CD8-positive, alpha-beta memory T cell (primary cell): ENCODE results near the gene IGF2R. TPM values are rescaled to one million over a fixed set of nuclear protein-coding genes. Genes with fewer than 3 reads are reported as not detected.
"Not testable (repeated sequence)": the region's sequence is repeated elsewhere in the genome, so short reads cannot be mapped to it uniquely, and the experiment has no call there.

Source experiments
- CTCF ChIA-PET: fragments of 350-600 bp; sonication (Branson Sonifier 250); formaldehyde crosslinking; loops from one replicate; lab custom pipeline; 2021; ENCODE audit warnings: antibody characterized with exemption; lab: Charles Lee
- POLR2A ChIA-PET: fragments of 350-600 bp; sonication (Branson Sonifier 250); formaldehyde crosslinking; loops from one replicate; lab custom pipeline; 2021; ENCODE audit warnings: antibody characterized with exemption; lab: Charles Lee
- DNase-seq, 5 donors: peaks; one replicate each; pipeline versions ENCODE4 v3.0.0 to v3.0.0-alpha.2; 2020 to 2022; ENCODE audit warnings: mixed read lengths in 1 of 5
- H3K27ac ChIP-seq: one replicate; pipeline ENCODE4 v1.7.0; 2013; ENCODE audit warnings: low read depth, mild to moderate bottlenecking, low read length, moderate library complexity
- H3K27me3 ChIP-seq: 2 replicates; pipeline ENCODE4 v1.7.0; 2013; ENCODE audit warnings: low read length, mild to moderate bottlenecking; ENCODE audit not compliant: insufficient read depth, poor library complexity, severe bottlenecking
- H3K36me3 ChIP-seq: 2 replicates; pipeline ENCODE4 v1.7.0; 2013; ENCODE audit warnings: mild to moderate bottlenecking, low read length, moderate library complexity; ENCODE audit not compliant: insufficient read depth
- H3K4me1 ChIP-seq: 2 replicates; pipeline ENCODE4 v1.7.0; 2013; ENCODE audit warnings: mild to moderate bottlenecking, low read length, moderate library complexity; ENCODE audit not compliant: insufficient read depth
- H3K4me3 ChIP-seq: 2 replicates; pipeline ENCODE4 v1.7.0; 2013; ENCODE audit warnings: mild to moderate bottlenecking, low read length
- H3K9me3 ChIP-seq: 2 replicates; pipeline ENCODE4 v1.7.0; 2013; ENCODE audit warnings: mild to moderate bottlenecking, low read length
- H3K27ac Mint-ChIP-seq, 8 donors: one replicate each; pipeline ENCODE4 v1.8.0; 2020 to 2021; ENCODE audit warnings: mixed read lengths in 8 of 8, mild to moderate bottlenecking in 6 of 8, inconsistent platforms in 3 of 8, moderate library complexity in 3 of 8
- H3K27me3 Mint-ChIP-seq, 2 donors: one replicate each; pipeline ENCODE4 v1.8.0; 2020 to 2021; ENCODE audit warnings: mixed read lengths in 2 of 2, mild to moderate bottlenecking in 1 of 2, moderate library complexity in 1 of 2
- H3K36me3 Mint-ChIP-seq, 3 donors: one replicate each; pipeline ENCODE4 v1.8.0; 2020 to 2021; ENCODE audit warnings: mixed read lengths in 3 of 3, inconsistent platforms in 1 of 3, mild to moderate bottlenecking in 1 of 3
- H3K4me1 Mint-ChIP-seq, 3 donors: one replicate each; pipeline ENCODE4 v1.8.0; 2020 to 2021; ENCODE audit warnings: mixed read lengths in 3 of 3, inconsistent platforms in 1 of 3, mild to moderate bottlenecking in 1 of 3
- H3K4me3 Mint-ChIP-seq, 7 donors: one replicate each; pipeline ENCODE4 v1.8.0; 2020 to 2021; ENCODE audit warnings: mixed read lengths in 7 of 7, mild to moderate bottlenecking in 6 of 7, moderate library complexity in 4 of 7, inconsistent platforms in 2 of 7
- H3K9me3 Mint-ChIP-seq, 5 donors: one replicate each; pipeline ENCODE4 v1.8.0; 2020 to 2022; ENCODE audit warnings: mixed read lengths in 5 of 5, mild to moderate bottlenecking in 3 of 5, moderate library complexity in 2 of 5, inconsistent platforms in 1 of 5
- polyA plus RNA-seq: library from polyadenylated mRNA; unstranded; fragments of 300-500 nt; fragmentation: Illumina TruSeq; gene quantifications from one replicate; pipeline ENCODE4 v1.2.3, GENCODE V29; 2021
- total RNA-seq, 2 experiments: library from RNA; stranded (reverse); gene quantifications; one replicate each; pipeline ENCODE4 v1.2.3, GENCODE V29; 2021

IGF2R gene
- total and polyA plus RNA-seq, 3 experiments from 2014 or later, result 27.5 to 93.7 (median 91.4) TPM

DNA sequence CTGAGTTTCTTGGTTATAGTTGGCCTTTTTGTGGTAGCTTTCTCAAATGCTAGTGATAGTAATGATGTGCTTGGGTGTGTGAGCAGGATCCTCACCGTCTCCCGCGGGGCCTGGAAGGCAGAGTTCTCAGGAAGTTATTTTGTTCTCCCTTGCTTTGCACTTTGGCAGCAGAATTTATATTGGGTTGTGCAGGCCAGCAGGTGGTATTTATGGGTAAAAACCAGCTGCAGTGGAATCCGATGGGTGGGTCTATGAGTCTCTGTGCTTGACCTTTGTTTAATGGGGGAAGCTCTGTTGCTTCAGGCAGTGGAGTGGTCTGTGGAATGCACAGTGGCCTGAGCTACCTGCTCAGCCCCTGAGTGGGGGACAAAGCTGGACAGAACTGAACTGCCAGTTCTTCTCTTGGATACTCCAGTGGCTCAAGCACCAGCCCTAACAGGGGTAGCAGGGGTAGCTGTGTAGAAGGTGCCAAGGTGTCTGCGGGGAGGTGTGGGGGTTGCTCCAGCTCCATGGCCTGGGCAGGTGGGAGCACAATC, 27.3 kb downstream of the IGF2R start:
- Mint-ChIP-seq H3K27ac (peak overlapping the region in 4 of 8 donors; percentile 7 to 53 (median 41)), H3K4me1 (peaks cover 75 to 92% (median 84%) of the 10 kb centered on the region in 3 donors), H3K9me3 (peaks cover 0 to 5% (median 0%) of the 10 kb centered on the region in 5 donors), H3K27me3 (no peaks in the 10 kb centered on the region), H3K4me3 (peak overlapping the region in 1 of 7 donors; percentile 47), H3K36me3 (peaks cover 40 to 72% (median 43%) of the 10 kb centered on the region in 3 donors)
- no peak for DNase-seq
- H3K4me3 ChIP-seq, result no peak overlapping the region
- H3K4me1 ChIP-seq, result peaks cover 19% of the 10 kb centered on the region
- CTCF ChIA-PET, result interaction anchor here (0.7 to 1.1 kb wide), 2 partner anchors 9 to 15 kb away, joined by 3 read pairs; no protein-coding TSS in a partner anchor
- no peak overlapping the region for H3K27ac ChIP-seq
- H3K9me3 ChIP-seq, result no peaks in the 10 kb centered on the region
- POLR2A ChIA-PET, result no interaction called here
- no peaks in the 10 kb centered on the region for H3K36me3 ChIP-seq
- H3K27me3 ChIP-seq, result no peaks in the 10 kb centered on the region

GRCh38 chr6:159996626-159997497, 28.0 kb downstream of the IGF2R start:
- no peak overlapping the region for H3K4me3 Mint-ChIP-seq
- no peak for DNase-seq
- no peaks in the 10 kb centered on the region for H3K9me3 ChIP-seq
- H3K9me3 Mint-ChIP-seq, result peaks cover 0 to 5% (median 0%) of the 10 kb centered on the region in 5 donors
- no peak overlapping the region for H3K4me3 ChIP-seq
- H3K27ac ChIP-seq, result no peak overlapping the region
- H3K4me1 ChIP-seq, result peaks cover 18% of the 10 kb centered on the region
- peaks cover 70 to 85% (median 77%) of the 10 kb centered on the region in 3 donors for H3K4me1 Mint-ChIP-seq
- H3K36me3 Mint-ChIP-seq, result peaks cover 35 to 66% (median 43%) of the 10 kb centered on the region in 3 donors
- H3K36me3 ChIP-seq, result no peaks in the 10 kb centered on the region
- H3K27me3 ChIP-seq, result no peaks in the 10 kb centered on the region
- H3K27me3 Mint-ChIP-seq, result no peaks in the 10 kb centered on the region
- POLR2A ChIA-PET, result no interaction called here
- peak overlapping the region in 1 of 8 donors; percentile 52 for H3K27ac Mint-ChIP-seq
- CTCF ChIA-PET, result interaction anchor here (1.1 kb wide), 1 partner anchor 8 kb away, joined by 3 read pairs; no protein-coding TSS in a partner anchor

- no peaks in the 10 kb centered on the region for H3K9me3 ChIP-seq
- no peak overlapping the region for H3K27ac ChIP-seq
- peaks cover 71 to 83% (median 75%) of the 10 kb centered on the region in 3 donors for H3K4me1 Mint-ChIP-seq
- H3K4me3 Mint-ChIP-seq, result peak overlapping the region in 1 of 7 donors; percentile 10
- peaks cover 18% of the 10 kb centered on the region for H3K4me1 ChIP-seq
- no peaks in the 10 kb centered on the region for H3K27me3 Mint-ChIP-seq
- no peak overlapping the region for H3K4me3 ChIP-seq
- H3K27me3 ChIP-seq, result no peaks in the 10 kb centered on the region
- DNase-seq, result no peak
- ChIA-PET POLR2A (no interaction called here), CTCF (interaction anchor here (1.1 kb wide), 1 partner anchor 11 kb away, joined by 3 read pairs; no protein-coding TSS in a partner anchor)
- H3K36me3 ChIP-seq, result no peaks in the 10 kb centered on the region
- H3K9me3 Mint-ChIP-seq, result peaks cover 0 to 5% (median 0%) of the 10 kb centered on the region in 5 donors
- H3K36me3 Mint-ChIP-seq, result peaks cover 31 to 60% (median 42%) of the 10 kb centered on the region in 3 donors
- peak overlapping the region in 3 of 8 donors; percentile 14 to 56 (median 29) for H3K27ac Mint-ChIP-seq
Measured at GRCh38 chr6:159997498-159998101, 28.7 kb downstream of the IGF2R start.

- peak overlapping the region in 1 of 7 donors; percentile 40 for H3K4me3 Mint-ChIP-seq
- peak overlapping the region in 3 of 8 donors; percentile 41 to 60 (median 43) for H3K27ac Mint-ChIP-seq
- Histone ChIP-seq H3K9me3 (no peaks in the 10 kb centered on the region), H3K4me3 (no peak overlapping the region), H3K4me1 (peaks cover 18% of the 10 kb centered on the region), H3K27me3 (no peaks in the 10 kb centered on the region), H3K36me3 (no peaks in the 10 kb centered on the region), H3K27ac (no peak overlapping the region)
- no peaks in the 10 kb centered on the region for H3K27me3 Mint-ChIP-seq
- peaks cover 0 to 5% (median 0%) of the 10 kb centered on the region in 5 donors for H3K9me3 Mint-ChIP-seq
- ChIA-PET POLR2A (no interaction called here), CTCF (interaction anchor here (1.1 kb wide), 1 partner anchor 12 kb away, joined by 3 read pairs; no protein-coding TSS in a partner anchor)
- H3K4me1 Mint-ChIP-seq, result peaks cover 69 to 80% (median 71%) of the 10 kb centered on the region in 3 donors
- H3K36me3 Mint-ChIP-seq, result peaks cover 24 to 51% (median 32%) of the 10 kb centered on the region in 3 donors
- DNase-seq, result no peak
Measured at GRCh38 chr6:159998538-159998937, 29.7 kb downstream of the IGF2R start.

GRCh38 chr6:159999240-159999671, 30.4 kb downstream of the IGF2R start:
- H3K4me3 Mint-ChIP-seq, result peak overlapping the region in 3 of 7 donors; percentile 25 to 40 (median 28)
- no peaks in the 10 kb centered on the region for H3K27me3 Mint-ChIP-seq
- Histone ChIP-seq H3K27ac (no peak overlapping the region), H3K27me3 (no peaks in the 10 kb centered on the region), H3K4me3 (no peak overlapping the region), H3K4me1 (peaks cover 18% of the 10 kb centered on the region), H3K9me3 (no peaks in the 10 kb centered on the region), H3K36me3 (no peaks in the 10 kb centered on the region)
- H3K9me3 Mint-ChIP-seq, result peaks cover 0 to 5% (median 0%) of the 10 kb centered on the region in 5 donors
- H3K36me3 Mint-ChIP-seq, result peaks cover 26 to 47% (median 28%) of the 10 kb centered on the region in 3 donors
- peak overlapping the region in 4 of 8 donors; percentile 40 to 95 (median 73) for H3K27ac Mint-ChIP-seq
- CTCF ChIA-PET, result no interaction called here
- POLR2A ChIA-PET, result no interaction called here
- H3K4me1 Mint-ChIP-seq, result peaks cover 71 to 80% (median 72%) of the 10 kb centered on the region in 3 donors
- no peak for DNase-seq

- H3K4me1 ChIP-seq, result peaks cover 25% of the 10 kb centered on the region
- Mint-ChIP-seq H3K27ac (peak overlapping the region in 3 of 8 donors; percentile 37 to 57 (median 38)), H3K4me3 (no peak overlapping the region), H3K36me3 (peaks cover 18 to 41% (median 19%) of the 10 kb centered on the region in 3 donors), H3K27me3 (no peaks in the 10 kb centered on the region), H3K4me1 (peaks cover 69 to 78% (median 71%) of the 10 kb centered on the region in 3 donors), H3K9me3 (peaks cover 0 to 2% (median 0%) of the 10 kb centered on the region in 5 donors)
- POLR2A ChIA-PET, result no interaction called here
- no peak overlapping the region for H3K4me3 ChIP-seq
- H3K27ac ChIP-seq, result no peak overlapping the region
- CTCF ChIA-PET, result no interaction called here
- H3K27me3 ChIP-seq, result no peaks in the 10 kb centered on the region
- no peak for DNase-seq
- H3K36me3 ChIP-seq, result no peaks in the 10 kb centered on the region
- H3K9me3 ChIP-seq, result no peaks in the 10 kb centered on the region
Measured at GRCh38 chr6:160000280-160000704, 31.4 kb downstream of the IGF2R start.

DNA sequence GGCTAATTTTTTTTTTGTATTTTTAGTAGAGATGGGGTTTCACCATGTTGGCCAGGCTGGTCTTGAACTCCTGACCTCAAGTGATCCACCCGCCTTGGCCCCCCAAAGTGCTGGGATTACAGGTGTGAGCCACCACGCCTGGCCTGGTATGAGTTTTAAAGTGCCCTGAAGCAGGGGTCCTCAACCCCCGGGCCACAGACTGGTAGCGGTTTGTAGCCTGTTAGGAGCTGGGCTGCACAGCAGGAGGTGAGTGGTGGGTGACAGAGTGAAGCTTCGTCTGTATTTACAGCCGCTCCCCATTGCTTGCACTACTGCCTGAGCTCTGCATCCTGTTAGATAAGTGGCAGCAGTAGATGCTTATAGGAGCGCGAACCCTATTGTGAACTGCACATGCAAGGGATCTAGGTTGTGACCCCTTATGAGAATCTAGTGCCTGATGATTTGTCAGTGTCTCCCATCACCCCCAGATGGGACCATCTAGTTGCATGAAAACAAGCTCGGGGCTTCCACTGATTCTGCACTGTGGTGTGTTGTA, 32.1 kb downstream of the IGF2R start:
- POLR2A ChIA-PET, H3K9me3 Mint-ChIP-seq, H3K27ac ChIP-seq, H3K4me3 Mint-ChIP-seq, H3K9me3 ChIP-seq, DNase-seq, H3K27me3 Mint-ChIP-seq, H3K4me3 ChIP-seq, H3K36me3 ChIP-seq, H3K27me3 ChIP-seq, H3K27ac Mint-ChIP-seq: not testable (repeated sequence)
- H3K4me1 ChIP-seq, result peaks cover 25% of the 10 kb centered on the region
- Mint-ChIP-seq H3K36me3 (peaks cover 12 to 35% (median 17%) of the 10 kb centered on the region in 3 donors), H3K4me1 (peaks cover 64 to 73% (median 66%) of the 10 kb centered on the region in 3 donors)
- CTCF ChIA-PET, result interaction anchor here (1.0 kb wide), 1 partner anchor 25 kb away, joined by 3 read pairs; no protein-coding TSS in a partner anchor
